OCI-LY1 (cell line): ENCODE results near the gene GPR26.

ENCODE experiments used
- H2AFZ ChIP-seq: fragments of 200-600 bp; sonication (generic), shearing (Covaris generic); 2 replicates; pipeline ENCODE4 v1.6.0; 2014; ENCODE audit warnings: antibody characterized with exemption, mild to moderate bottlenecking, low read length
- H3F3A ChIP-seq: fragments of 200-600 bp; sonication (generic), shearing (Covaris generic); 2 replicates; pipeline ENCODE4 v1.6.0; 2014; ENCODE audit warnings: mild to moderate bottlenecking, antibody characterized with exemption, low read length, moderate library complexity; ENCODE audit not compliant: insufficient read depth
- H3K27ac ChIP-seq: fragments of 200-600 bp; sonication (generic); 2 replicates; pipeline ENCODE4 v1.5.1; 2014; ENCODE audit warnings: low read length, mixed run types, mild to moderate bottlenecking, low read depth; ENCODE audit not compliant: poor library complexity, severe bottlenecking
- H3K27me3 ChIP-seq: fragments of 200-600 bp; sonication (generic); 2 replicates; pipeline ENCODE4 v1.6.0; 2014; ENCODE audit warnings: antibody characterized with exemption, mild to moderate bottlenecking, low read length, moderate library complexity; ENCODE audit not compliant: insufficient read depth
- H3K36me3 ChIP-seq: fragments of 200-600 bp; sonication (generic); 2 replicates; pipeline ENCODE4 v1.6.1; 2014; ENCODE audit warnings: mild to moderate bottlenecking, antibody characterized with exemption, low read length, moderate library complexity, mixed read lengths; ENCODE audit not compliant: insufficient read depth
- H3K4me1 ChIP-seq: fragments of 200-600 bp; sonication (generic); 2 replicates; pipeline ENCODE4 v1.5.1; 2014; ENCODE audit warnings: mild to moderate bottlenecking, low read length, moderate library complexity; ENCODE audit not compliant: insufficient read depth, severe bottlenecking
- H3K4me2 ChIP-seq: fragments of 200-600 bp; sonication (generic), shearing (Covaris generic); 2 replicates; pipeline ENCODE4 v1.6.1; 2014; ENCODE audit warnings: low read length
- H3K4me3 ChIP-seq: fragments of 200-600 bp; sonication (generic); 2 replicates; pipeline ENCODE4 v1.5.1; 2014; ENCODE audit warnings: low read length, low read depth, mild to moderate bottlenecking, mixed read lengths; ENCODE audit not compliant: poor library complexity, severe bottlenecking
- H3K79me2 ChIP-seq: fragments of 200-600 bp; shearing (Covaris generic); 2 replicates; pipeline ENCODE4 v1.6.1; 2016; ENCODE audit warnings: mixed run types, low read length, mixed read lengths; ENCODE audit not compliant: insufficient read depth
- H3K9ac ChIP-seq: fragments of 200-600 bp; sonication (generic), shearing (Covaris generic); 2 replicates; pipeline ENCODE4 v1.6.1; 2014; ENCODE audit warnings: mild to moderate bottlenecking, low read length, mixed read lengths
- H3K9me2 ChIP-seq: fragments of 200-600 bp; sonication (generic), shearing (Covaris generic); 2 replicates; pipeline ENCODE4 v1.6.1; 2014; ENCODE audit warnings: low read depth, mild to moderate bottlenecking, low read length, mixed read lengths
- H3K9me3 ChIP-seq: fragments of 200-600 bp; shearing (Covaris generic); 2 replicates; pipeline ENCODE4 v1.6.1; 2014; ENCODE audit warnings: low read length, mixed read lengths
- H4K20me1 ChIP-seq: fragments of 200-600 bp; sonication (generic), shearing (Covaris generic); 2 replicates; pipeline ENCODE4 v1.6.0; 2016; ENCODE audit warnings: mild to moderate bottlenecking, low read length; ENCODE audit not compliant: insufficient read depth
- CTCF ChIP-seq: fragments of 200-600 bp; sonication (generic), shearing (Covaris generic); IDR thresholded peaks from 2 replicates; pipeline ENCODE4 v1.5.1; 2017; ENCODE audit warnings: mild to moderate bottlenecking, antibody characterized with exemption, low read length, moderate library complexity, mixed read lengths
- EZH2 ChIP-seq: fragments of 200-600 bp; sonication (generic), shearing (Covaris generic); IDR thresholded peaks from 2 replicates; pipeline ENCODE4 v1.8.0; 2017; ENCODE audit warnings: borderline replicate concordance, mixed run types, mild to moderate bottlenecking, antibody characterized with exemption, low read length, moderate library complexity, mixed read lengths

The GPR26 gene

GRCh38 chr10:123655751-123656150, 10.4 kb upstream of the GPR26 start:
- Histone ChIP-seq H3K4me1 (no peaks in the 10 kb centered on the region), H3K9ac (no peak overlapping the region), H3K9me3 (no peaks in the 10 kb centered on the region), H3K36me3 (no peaks in the 10 kb centered on the region), H3K27ac (no peak overlapping the region), H3K27me3 (no peaks in the 10 kb centered on the region), H3K79me2 (no peaks in the 10 kb centered on the region), H3F3A (no peaks in the 10 kb centered on the region), H3K4me3 (no peak overlapping the region), H3K9me2 (no peaks in the 10 kb centered on the region), H2AFZ (no peak overlapping the region), H4K20me1 (no peaks in the 10 kb centered on the region), H3K4me2 (no peak overlapping the region)
- TF ChIP-seq CTCF (no peak), EZH2 (no peak)

- no peak overlapping the region for H2AFZ ChIP-seq
- H3K36me3 ChIP-seq, result no peaks in the 10 kb centered on the region
- no peak for TF ChIP-seq EZH2
- TF ChIP-seq CTCF, result no peak
- no peaks in the 10 kb centered on the region for H3K4me1 ChIP-seq
- H3K9me3 ChIP-seq, result no peaks in the 10 kb centered on the region
- H4K20me1 ChIP-seq, result no peaks in the 10 kb centered on the region
- no peaks in the 10 kb centered on the region for H3F3A ChIP-seq
- H3K27me3 ChIP-seq, result no peaks in the 10 kb centered on the region
- H3K79me2 ChIP-seq, result no peaks in the 10 kb centered on the region
- H3K4me2 ChIP-seq, result no peak overlapping the region
- no peak overlapping the region for H3K4me3 ChIP-seq
- H3K9ac ChIP-seq, result no peak overlapping the region
- no peak overlapping the region for H3K27ac ChIP-seq
- H3K9me2 ChIP-seq, result no peaks in the 10 kb centered on the region
Observed at GRCh38 chr10:123663522-123663921, 2.6 kb upstream of the GPR26 start.

- Histone ChIP-seq H3K4me1 (no peaks in the 10 kb centered on the region), H3K27ac (no peak overlapping the region), H3K9ac (no peak overlapping the region), H3K4me2 (no peak overlapping the region), H3K4me3 (no peak overlapping the region), H3K36me3 (no peaks in the 10 kb centered on the region), H3K27me3 (no peaks in the 10 kb centered on the region), H3K9me3 (no peaks in the 10 kb centered on the region), H2AFZ (no peak overlapping the region), H3K79me2 (no peaks in the 10 kb centered on the region), H3K9me2 (no peaks in the 10 kb centered on the region), H4K20me1 (no peaks in the 10 kb centered on the region), H3F3A (no peaks in the 10 kb centered on the region)
- TF ChIP-seq CTCF (no peak), EZH2 (no peak)
Observed at GRCh38 chr10:123665491-123666286, 466 bp upstream of the GPR26 start.
